ENCODE measurements around the gene KRTAP4-2.
"Not testable (repeated sequence)": the region's sequence is repeated elsewhere in the genome, so short reads cannot be mapped to it uniquely, and the experiment has no call there.

KRTAP4-2 gene

GRCh38 chr17:41160190-41160589, 17.8 kb downstream of the KRTAP4-2 start:
- not testable (repeated sequence) for FAIRE-seq

GRCh38 chr17:41153856-41154255, 24.2 kb downstream of the KRTAP4-2 start:
- FAIRE-seq, result no peak

DNA sequence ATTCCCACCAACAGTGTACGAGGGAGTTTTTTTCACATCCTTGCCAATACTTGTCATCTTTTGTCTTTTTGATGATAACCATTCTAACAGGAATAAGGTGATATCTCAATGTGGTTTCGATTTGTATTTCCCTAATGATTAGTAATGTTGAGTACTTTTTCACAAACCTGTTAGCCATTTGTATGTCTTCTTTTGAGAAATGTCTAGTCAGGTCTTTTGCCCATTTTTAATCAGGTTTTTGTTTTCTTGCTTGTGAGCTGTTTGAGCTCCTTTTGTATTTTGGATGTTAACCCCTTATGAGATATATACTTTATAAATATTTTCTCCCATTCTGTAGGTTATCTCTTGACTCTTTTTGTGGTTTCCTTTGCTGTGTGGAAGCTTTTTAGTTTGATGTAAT, 26.5 kb downstream of the KRTAP4-2 start:
- no peak for FAIRE-seq

DNA sequence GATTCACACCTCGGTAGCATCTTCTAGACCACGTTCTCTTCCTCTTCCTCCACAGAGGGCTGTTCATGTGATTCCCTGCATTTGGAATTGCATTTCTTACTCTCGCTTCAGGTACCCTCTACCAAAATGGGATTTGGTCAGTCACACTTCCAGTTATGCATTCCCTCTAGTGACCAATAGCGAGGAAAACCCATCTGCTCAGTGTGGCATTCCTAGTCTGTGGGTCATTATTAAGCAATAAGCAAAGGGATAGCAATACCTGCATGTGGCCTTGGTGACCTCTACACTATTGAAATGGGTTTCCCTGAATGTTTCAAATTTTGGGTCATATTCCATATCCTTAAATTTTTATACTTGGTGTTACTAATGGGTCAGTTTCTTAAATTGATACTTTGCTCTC, 28.0 kb downstream of the KRTAP4-2 start:
- FAIRE-seq, result no peak

DNA sequence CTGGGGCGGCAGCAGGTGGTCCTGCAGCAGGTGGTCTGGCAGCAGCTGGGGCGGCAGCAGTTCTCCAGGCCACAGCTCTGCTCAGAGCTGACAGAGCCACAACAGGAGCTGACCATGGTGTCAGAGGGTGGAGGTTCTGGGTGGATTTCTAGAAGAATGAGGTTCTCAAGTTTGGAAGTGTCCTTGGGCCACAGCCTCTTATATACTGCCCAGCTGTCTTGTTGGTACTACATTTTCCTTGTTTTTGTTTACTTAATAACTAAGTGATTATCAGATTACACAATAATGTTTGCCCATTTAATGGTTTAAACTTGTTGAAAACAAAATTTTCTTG, 28.4 kb downstream of the KRTAP4-2 start, which contains the start of gene KRTAP4-5:
KRTAP4-5 (minus strand) TSS at position 174 of the 334 bp plus-strand sequence; CDS start at position 116, 58 bp downstream.
- no peak for FAIRE-seq

GRCh38 chr17:41148971-41149651, 28.9 kb downstream of the KRTAP4-2 start:
- FAIRE-seq, result not testable (repeated sequence)

DNA sequence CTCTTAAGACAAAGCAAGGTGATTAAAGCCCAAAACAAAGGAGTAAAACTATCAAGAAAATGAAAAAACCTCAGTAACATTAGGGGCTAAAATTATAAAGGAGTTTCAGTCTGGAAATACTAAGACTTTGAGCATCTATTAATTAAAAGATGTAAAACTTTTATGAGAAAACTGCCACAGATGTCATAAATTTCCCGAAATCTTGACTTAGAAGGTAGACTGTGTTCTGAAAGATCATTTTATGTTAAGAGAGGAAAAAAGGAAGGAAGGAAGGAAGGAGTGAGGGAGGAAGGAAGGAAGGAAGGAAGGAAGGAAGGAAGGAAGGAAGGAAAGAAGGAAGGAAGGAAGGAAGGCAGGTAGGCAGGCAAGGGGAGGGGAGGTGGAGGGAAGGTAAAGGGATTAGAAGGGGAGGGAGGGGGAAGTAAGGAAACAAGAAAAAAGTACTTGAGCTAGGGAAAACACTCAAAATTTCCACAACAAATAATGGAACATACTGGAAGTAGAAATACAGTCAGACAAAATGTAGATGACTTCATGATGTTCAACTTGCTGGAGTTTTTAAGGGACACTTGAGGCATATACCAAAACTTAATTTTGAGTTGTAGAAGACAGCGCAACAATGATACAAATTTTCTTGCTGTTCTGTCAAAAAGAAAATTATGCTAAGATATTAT, 30.4 kb downstream of the KRTAP4-2 start:
- FAIRE-seq, result no peak

DNA sequence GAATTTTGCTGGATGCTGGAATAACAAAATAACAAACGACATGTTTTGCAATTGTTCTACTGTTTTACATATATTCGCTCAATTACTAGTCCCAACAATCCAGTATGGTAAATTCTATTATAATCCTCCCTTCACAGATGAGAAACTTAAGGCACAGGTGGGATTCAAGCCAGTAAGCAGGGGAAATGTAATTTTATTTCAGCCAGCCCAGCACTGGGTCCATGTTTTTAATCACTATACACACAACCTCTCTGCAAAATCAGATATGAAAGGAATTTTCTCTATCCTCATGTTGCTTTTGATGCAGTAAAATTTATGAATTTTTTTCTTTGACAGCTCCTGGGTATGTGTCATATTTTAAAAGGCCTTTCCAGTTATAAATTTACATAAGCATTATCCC, 32.8 kb downstream of the KRTAP4-2 start:
- no peak for FAIRE-seq

GRCh38 chr17:41144846-41145245, 33.2 kb downstream of the KRTAP4-2 start:
- FAIRE-seq, result no peak

GRCh38 chr17:41141361-41141760, 36.7 kb downstream of the KRTAP4-2 start:
- FAIRE-seq, result no peak

- no peak for FAIRE-seq
These were observed 37.5 kb downstream of the KRTAP4-2 start, which contains the start of gene KRTAP4-6 for GRCh38 chr17:41140360-41141131. Gene KRTAP4-6 (minus strand): TSS chr17:41140544. CDS start chr17:41140487, 57 bp downstream.

DNA sequence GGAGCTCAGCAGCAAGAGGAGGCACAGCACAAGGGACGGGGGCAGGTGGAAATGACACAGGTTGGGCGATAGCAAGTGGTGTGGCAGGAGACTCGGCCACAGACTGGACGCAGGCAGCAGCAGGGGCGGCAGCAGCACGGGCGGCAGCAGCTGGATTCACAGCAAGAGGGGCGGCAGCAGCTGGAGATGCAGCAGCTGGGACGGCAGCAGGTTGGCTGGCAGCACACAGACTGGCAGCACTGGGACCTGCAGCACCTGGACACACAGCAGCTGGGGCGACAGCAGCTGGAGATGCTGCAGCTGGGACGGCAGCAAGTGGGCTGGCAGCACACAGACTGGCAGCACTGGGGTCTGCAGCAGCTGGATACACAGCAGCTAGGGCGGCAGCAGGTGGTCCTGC, 38.2 kb downstream of the KRTAP4-2 start:
- FAIRE-seq, result not testable (repeated sequence)

- no peak for FAIRE-seq
These were observed 43.9 kb downstream of the KRTAP4-2 start for GRCh38 chr17:41133880-41134735.

- FAIRE-seq, result no peak
These were observed 46.0 kb downstream of the KRTAP4-2 start for GRCh38 chr17:41131979-41132378.

Data from TTC549 (cell line).